ENCODE results near the gene PNMA8C.

PNMA8C gene

GRCh38 chr19:46456930-46457329 lies 28.2 kb upstream of the PNMA8C start:
- TF ChIP-seq GATA2 (IDR thresholded peaks at IDR 0.05; ENCODE audit: low read depth, low read length) (no peak), GATA3 (IDR thresholded peaks at IDR 0.05; ENCODE audit: low read depth, low read length) (no peak)

GRCh38 chr19:46454244-46454643 lies 25.5 kb upstream of the PNMA8C start:
- TF ChIP-seq GATA3 (IDR thresholded peaks at IDR 0.05; ENCODE audit: low read depth, low read length) (peak; percentile 51), GATA2 (IDR thresholded peaks at IDR 0.05; ENCODE audit: low read depth, low read length) (peak; percentile 87)

GRCh38 chr19:46453661-46454060 lies 24.9 kb upstream of the PNMA8C start:
- TF ChIP-seq GATA2 (IDR thresholded peaks at IDR 0.05; ENCODE audit: low read depth, low read length) (no peak), GATA3 (IDR thresholded peaks at IDR 0.05; ENCODE audit: low read depth, low read length) (no peak)

- no peak for TF ChIP-seq GATA2 (IDR thresholded peaks at IDR 0.05; ENCODE audit: low read depth, low read length)
- no peak for TF ChIP-seq GATA3 (IDR thresholded peaks at IDR 0.05; ENCODE audit: low read depth, low read length)
Measured at GRCh38 chr19:46452186-46452585, 23.4 kb upstream of the PNMA8C start.

- no peak for TF ChIP-seq GATA2 (IDR thresholded peaks at IDR 0.05; ENCODE audit: low read depth, low read length)
- no peak for TF ChIP-seq GATA3 (IDR thresholded peaks at IDR 0.05; ENCODE audit: low read depth, low read length)
Measured at GRCh38 chr19:46451352-46451751, 22.6 kb upstream of the PNMA8C start.

GRCh38 chr19:46450737-46451136 lies 22.0 kb upstream of the PNMA8C start:
- TF ChIP-seq GATA2 (IDR thresholded peaks at IDR 0.05; ENCODE audit: low read depth, low read length) = no peak
- no peak for TF ChIP-seq GATA3 (IDR thresholded peaks at IDR 0.05; ENCODE audit: low read depth, low read length)

DNA sequence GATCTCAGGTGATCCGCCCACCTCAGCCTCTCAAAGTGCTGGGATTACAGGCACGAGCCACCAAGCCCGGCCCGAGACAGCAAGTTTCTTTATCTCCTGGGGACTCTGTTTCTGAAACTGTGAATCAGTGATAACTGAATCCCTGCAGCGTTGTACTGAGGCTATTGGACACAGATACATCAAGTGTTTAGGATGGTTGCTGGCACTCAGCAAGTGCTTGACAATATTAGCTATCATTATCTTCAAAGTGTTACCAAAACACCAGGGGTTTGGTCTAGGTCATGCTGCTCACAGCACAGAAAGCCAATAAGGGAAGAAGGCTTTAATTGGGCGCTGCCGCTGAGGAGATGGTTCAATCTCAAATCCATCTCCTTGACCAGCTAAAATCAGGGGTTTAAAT lies 20.5 kb upstream of the PNMA8C start:
- TF ChIP-seq GATA3 (IDR thresholded peaks at IDR 0.05; ENCODE audit: low read depth, low read length) (no peak), GATA2 (IDR thresholded peaks at IDR 0.05; ENCODE audit: low read depth, low read length) (no peak)

GRCh38 chr19:46448601-46449000 lies 19.9 kb upstream of the PNMA8C start:
- no peak for TF ChIP-seq GATA2 (IDR thresholded peaks at IDR 0.05; ENCODE audit: low read depth, low read length)
- no peak for TF ChIP-seq GATA3 (IDR thresholded peaks at IDR 0.05; ENCODE audit: low read depth, low read length)

GRCh38 chr19:46447824-46448223 lies 19.1 kb upstream of the PNMA8C start:
- TF ChIP-seq GATA3 (IDR thresholded peaks at IDR 0.05; ENCODE audit: low read depth, low read length) = no peak
- no peak for TF ChIP-seq GATA2 (IDR thresholded peaks at IDR 0.05; ENCODE audit: low read depth, low read length)

GRCh38 chr19:46447006-46447405 lies 18.3 kb upstream of the PNMA8C start:
- no peak for TF ChIP-seq GATA3 (IDR thresholded peaks at IDR 0.05; ENCODE audit: low read depth, low read length)
- no peak for TF ChIP-seq GATA2 (IDR thresholded peaks at IDR 0.05; ENCODE audit: low read depth, low read length)

GRCh38 chr19:46446021-46446420 lies 17.3 kb upstream of the PNMA8C start:
- TF ChIP-seq GATA2 (IDR thresholded peaks at IDR 0.05; ENCODE audit: low read depth, low read length) = no peak
- TF ChIP-seq GATA3 (IDR thresholded peaks at IDR 0.05; ENCODE audit: low read depth, low read length) = no peak

GRCh38 chr19:46442808-46443450 lies 14.2 kb upstream of the PNMA8C start:
- no peak for TF ChIP-seq GATA2 (IDR thresholded peaks at IDR 0.05; ENCODE audit: low read depth, low read length)
- TF ChIP-seq GATA3 (IDR thresholded peaks at IDR 0.05; ENCODE audit: low read depth, low read length) = no peak

DNA sequence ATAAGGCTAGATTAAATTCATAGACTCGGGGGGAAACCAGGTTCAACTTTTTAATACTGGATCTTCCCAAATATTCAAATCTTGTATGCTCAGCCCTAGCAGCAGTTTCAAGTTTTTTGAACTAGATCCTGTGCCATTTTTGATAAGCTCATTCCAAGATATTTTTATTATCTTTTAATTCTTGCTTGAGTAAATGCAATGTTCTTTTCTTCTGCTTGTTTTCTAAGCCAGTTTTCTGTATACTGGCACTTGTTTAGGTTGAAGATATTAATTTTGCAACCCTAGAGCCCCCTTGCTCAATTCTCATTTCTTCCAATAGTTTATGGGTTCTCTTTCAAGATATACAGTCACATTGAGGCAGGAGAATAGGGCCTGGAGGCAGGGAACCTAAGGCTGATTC lies 13.1 kb upstream of the PNMA8C start:
- TF ChIP-seq GATA2 (IDR thresholded peaks at IDR 0.05; ENCODE audit: low read depth, low read length) = no peak
- no peak for TF ChIP-seq GATA3 (IDR thresholded peaks at IDR 0.05; ENCODE audit: low read depth, low read length)

GRCh38 chr19:46435009-46435408 lies 6.3 kb upstream of the PNMA8C start:
- TF ChIP-seq GATA3 (IDR thresholded peaks at IDR 0.05; ENCODE audit: low read depth, low read length) (no peak), GATA2 (IDR thresholded peaks at IDR 0.05; ENCODE audit: low read depth, low read length) (no peak)

- TF ChIP-seq GATA2 (IDR thresholded peaks at IDR 0.05; ENCODE audit: low read depth, low read length) (no peak), GATA3 (IDR thresholded peaks at IDR 0.05; ENCODE audit: low read depth, low read length) (no peak)
Measured at GRCh38 chr19:46431824-46432223, 3.1 kb upstream of the PNMA8C start.

DNA sequence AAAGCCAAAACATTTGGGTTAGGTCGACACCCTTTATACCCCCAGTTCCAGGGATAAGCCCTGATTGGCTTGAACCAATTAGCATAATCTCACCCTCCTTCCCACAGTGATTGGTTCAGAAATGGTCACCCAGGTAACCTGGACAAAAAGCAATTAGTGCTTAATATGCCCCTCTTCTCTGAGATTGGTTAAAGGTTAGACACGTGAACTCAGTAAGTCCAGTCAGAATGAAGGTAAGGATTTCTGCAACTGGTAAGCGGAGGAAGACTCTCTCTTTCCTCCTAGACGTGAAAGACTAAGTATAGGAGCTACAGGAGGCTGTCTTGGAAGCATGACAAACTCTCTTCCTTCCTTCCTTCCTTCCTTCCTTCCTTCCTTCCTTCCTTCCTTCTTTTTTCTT lies 1.3 kb upstream of the PNMA8C start:
- TF ChIP-seq GATA3 (IDR thresholded peaks at IDR 0.05; ENCODE audit: low read depth, low read length) = no peak
- no peak for TF ChIP-seq GATA2 (IDR thresholded peaks at IDR 0.05; ENCODE audit: low read depth, low read length)
